Right lobe of liver (tissue), 4 donors: Measurements from ENCODE around the gene CPOX.

ENCODE experiments used
- POLR2A ChIP-seq: fragments of 450-650 bp; IDR thresholded peaks from one replicate; pipeline ENCODE4 v1.6.1; 2017; ENCODE audit warnings: antibody characterized with exemption, mild to moderate bottlenecking
- TF ChIP-seq, protein P1 (sequence below), 4 donors: fragments of 200-600 bp in 3 of 4; fragments of 450-650 bp in 1 of 4; IDR thresholded peaks; one replicate each; pipeline versions ENCODE4 v1.5.1 to v1.8.0; 2016 to 2022; ENCODE audit warnings: antibody characterized with exemption in 4 of 4, mild to moderate bottlenecking in 2 of 4
- donor health status: DM: no; HTN: no; CAD: no.
- donor health status: DM: no; HTN: no; CAD: no.
- donor health status: DM: no; HTN: yes; CAD: no.

DNA sequence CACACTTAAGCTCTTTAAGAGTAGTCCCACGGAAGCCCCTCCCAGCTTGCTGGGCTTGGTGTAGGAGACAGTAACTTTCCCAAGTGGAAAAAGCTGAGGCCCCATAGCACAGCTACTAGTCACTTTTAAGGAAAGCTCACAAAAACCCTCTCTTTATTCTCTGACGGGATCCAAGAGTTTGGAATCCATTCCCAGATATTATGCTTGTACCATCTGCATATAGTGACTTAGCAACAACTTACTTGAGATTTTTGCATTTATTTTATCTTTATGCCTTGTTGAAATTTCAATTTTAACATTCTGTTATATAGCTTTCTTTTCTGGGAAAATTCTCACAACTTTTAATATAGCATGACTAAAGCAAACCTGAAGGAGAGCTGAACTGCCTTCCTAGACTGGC is 42.2 kb downstream of the CPOX start:
- TF ChIP-seq POLR2A = no peak
- TF ChIP-seq, protein P1, sequence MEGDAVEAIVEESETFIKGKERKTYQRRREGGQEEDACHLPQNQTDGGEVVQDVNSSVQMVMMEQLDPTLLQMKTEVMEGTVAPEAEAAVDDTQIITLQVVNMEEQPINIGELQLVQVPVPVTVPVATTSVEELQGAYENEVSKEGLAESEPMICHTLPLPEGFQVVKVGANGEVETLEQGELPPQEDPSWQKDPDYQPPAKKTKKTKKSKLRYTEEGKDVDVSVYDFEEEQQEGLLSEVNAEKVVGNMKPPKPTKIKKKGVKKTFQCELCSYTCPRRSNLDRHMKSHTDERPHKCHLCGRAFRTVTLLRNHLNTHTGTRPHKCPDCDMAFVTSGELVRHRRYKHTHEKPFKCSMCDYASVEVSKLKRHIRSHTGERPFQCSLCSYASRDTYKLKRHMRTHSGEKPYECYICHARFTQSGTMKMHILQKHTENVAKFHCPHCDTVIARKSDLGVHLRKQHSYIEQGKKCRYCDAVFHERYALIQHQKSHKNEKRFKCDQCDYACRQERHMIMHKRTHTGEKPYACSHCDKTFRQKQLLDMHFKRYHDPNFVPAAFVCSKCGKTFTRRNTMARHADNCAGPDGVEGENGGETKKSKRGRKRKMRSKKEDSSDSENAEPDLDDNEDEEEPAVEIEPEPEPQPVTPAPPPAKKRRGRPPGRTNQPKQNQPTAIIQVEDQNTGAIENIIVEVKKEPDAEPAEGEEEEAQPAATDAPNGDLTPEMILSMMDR (IDR thresholded peaks at IDR 0.05) = no peak
